ENCODE results near the gene LDLRAD3.

Gene LDLRAD3

DNA sequence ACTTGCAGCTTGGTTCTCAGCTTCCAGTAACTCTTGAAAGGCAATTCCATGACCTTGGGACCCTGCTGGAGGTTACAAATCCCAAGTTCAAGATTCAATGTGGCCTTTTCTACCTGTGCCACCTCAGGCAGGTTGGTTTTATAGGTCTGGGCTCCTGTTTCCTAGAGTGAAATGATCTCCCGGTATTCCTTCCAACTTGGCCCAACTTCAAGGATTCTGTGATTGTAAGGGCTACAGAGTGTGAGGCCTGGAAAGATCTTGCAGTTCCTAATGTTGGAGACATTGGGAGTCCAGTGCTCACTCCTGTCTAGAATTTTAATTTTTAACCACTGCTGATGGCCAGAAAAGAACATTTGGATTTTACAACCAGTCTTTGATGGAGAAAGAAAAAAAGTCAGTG is 91.6 kb downstream of the LDLRAD3 start (continued):
- TF ChIP-seq, protein P1, sequence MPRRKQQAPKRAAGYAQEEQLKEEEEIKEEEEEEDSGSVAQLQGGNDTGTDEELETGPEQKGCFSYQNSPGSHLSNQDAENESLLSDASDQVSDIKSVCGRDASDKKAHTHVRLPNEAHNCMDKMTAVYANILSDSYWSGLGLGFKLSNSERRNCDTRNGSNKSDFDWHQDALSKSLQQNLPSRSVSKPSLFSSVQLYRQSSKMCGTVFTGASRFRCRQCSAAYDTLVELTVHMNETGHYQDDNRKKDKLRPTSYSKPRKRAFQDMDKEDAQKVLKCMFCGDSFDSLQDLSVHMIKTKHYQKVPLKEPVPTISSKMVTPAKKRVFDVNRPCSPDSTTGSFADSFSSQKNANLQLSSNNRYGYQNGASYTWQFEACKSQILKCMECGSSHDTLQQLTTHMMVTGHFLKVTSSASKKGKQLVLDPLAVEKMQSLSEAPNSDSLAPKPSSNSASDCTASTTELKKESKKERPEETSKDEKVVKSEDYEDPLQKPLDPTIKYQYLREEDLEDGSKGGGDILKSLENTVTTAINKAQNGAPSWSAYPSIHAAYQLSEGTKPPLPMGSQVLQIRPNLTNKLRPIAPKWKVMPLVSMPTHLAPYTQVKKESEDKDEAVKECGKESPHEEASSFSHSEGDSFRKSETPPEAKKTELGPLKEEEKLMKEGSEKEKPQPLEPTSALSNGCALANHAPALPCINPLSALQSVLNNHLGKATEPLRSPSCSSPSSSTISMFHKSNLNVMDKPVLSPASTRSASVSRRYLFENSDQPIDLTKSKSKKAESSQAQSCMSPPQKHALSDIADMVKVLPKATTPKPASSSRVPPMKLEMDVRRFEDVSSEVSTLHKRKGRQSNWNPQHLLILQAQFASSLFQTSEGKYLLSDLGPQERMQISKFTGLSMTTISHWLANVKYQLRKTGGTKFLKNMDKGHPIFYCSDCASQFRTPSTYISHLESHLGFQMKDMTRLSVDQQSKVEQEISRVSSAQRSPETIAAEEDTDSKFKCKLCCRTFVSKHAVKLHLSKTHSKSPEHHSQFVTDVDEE (CRISPR knock-in tag; IDR thresholded peaks at IDR 0.05) = no peak
- TF ChIP-seq RARB (CRISPR knock-in tag; IDR thresholded peaks at IDR 0.05) (no peak), PPARA (CRISPR knock-in tag; IDR thresholded peaks at IDR 0.05; ENCODE audit: borderline replicate concordance) (no peak), CSDC2 (CRISPR knock-in tag; IDR thresholded peaks at IDR 0.05) (no peak), BACH2 (CRISPR knock-in tag; IDR thresholded peaks at IDR 0.05; ENCODE audit: borderline replicate concordance) (no peak)
- TF ChIP-seq, protein P2, sequence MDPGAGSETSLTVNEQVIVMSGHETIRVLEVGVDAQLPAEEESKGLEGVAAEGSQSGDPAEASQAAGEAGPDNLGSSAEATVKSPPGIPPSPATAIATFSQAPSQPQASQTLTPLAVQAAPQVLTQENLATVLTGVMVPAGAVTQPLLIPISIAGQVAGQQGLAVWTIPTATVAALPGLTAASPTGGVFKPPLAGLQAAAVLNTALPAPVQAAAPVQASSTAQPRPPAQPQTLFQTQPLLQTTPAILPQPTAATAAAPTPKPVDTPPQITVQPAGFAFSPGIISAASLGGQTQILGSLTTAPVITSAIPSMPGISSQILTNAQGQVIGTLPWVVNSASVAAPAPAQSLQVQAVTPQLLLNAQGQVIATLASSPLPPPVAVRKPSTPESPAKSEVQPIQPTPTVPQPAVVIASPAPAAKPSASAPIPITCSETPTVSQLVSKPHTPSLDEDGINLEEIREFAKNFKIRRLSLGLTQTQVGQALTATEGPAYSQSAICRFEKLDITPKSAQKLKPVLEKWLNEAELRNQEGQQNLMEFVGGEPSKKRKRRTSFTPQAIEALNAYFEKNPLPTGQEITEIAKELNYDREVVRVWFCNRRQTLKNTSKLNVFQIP (CRISPR knock-in tag; IDR thresholded peaks at IDR 0.05; ENCODE audit: borderline replicate concordance, low read depth) = no peak

DNA sequence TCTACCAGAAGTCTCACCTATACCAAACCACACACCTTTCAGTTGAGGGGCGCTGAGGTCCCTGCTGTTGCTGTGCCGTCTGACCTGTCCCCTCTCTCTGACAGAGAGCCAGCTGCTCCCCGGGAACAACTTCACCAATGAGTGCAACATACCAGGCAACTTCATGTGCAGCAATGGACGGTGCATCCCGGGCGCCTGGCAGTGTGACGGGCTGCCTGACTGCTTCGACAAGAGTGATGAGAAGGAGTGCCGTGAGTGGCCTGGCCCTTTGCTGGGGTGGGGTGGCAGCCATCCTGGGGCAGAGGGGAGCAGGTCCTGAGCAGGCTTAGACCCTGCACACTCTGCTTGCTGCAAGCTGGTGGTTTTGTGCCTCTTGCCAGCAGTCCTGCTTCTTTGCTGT is 92.1 kb downstream of the LDLRAD3 start:
- no peak for TF ChIP-seq PPARA (CRISPR knock-in tag; IDR thresholded peaks at IDR 0.05; ENCODE audit: borderline replicate concordance)
- TF ChIP-seq, protein P2 (CRISPR knock-in tag; IDR thresholded peaks at IDR 0.05; ENCODE audit: borderline replicate concordance, low read depth) = no peak
- TF ChIP-seq ZC3H10 (CRISPR knock-in tag; IDR thresholded peaks at IDR 0.05) = no peak
- no peak for TF ChIP-seq ZNF70 (CRISPR knock-in tag; IDR thresholded peaks at IDR 0.05)
- TF ChIP-seq RARB (CRISPR knock-in tag; IDR thresholded peaks at IDR 0.05) = no peak
- TF ChIP-seq, protein P3, sequence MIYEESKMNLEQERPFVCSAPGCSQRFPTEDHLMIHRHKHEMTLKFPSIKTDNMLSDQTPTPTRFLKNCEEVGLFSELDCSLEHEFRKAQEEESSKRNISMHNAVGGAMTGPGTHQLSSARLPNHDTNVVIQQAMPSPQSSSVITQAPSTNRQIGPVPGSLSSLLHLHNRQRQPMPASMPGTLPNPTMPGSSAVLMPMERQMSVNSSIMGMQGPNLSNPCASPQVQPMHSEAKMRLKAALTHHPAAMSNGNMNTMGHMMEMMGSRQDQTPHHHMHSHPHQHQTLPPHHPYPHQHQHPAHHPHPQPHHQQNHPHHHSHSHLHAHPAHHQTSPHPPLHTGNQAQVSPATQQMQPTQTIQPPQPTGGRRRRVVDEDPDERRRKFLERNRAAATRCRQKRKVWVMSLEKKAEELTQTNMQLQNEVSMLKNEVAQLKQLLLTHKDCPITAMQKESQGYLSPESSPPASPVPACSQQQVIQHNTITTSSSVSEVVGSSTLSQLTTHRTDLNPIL (CRISPR knock-in tag; IDR thresholded peaks at IDR 0.05; ENCODE audit: low read depth) = no peak
- TF ChIP-seq, protein P4, sequence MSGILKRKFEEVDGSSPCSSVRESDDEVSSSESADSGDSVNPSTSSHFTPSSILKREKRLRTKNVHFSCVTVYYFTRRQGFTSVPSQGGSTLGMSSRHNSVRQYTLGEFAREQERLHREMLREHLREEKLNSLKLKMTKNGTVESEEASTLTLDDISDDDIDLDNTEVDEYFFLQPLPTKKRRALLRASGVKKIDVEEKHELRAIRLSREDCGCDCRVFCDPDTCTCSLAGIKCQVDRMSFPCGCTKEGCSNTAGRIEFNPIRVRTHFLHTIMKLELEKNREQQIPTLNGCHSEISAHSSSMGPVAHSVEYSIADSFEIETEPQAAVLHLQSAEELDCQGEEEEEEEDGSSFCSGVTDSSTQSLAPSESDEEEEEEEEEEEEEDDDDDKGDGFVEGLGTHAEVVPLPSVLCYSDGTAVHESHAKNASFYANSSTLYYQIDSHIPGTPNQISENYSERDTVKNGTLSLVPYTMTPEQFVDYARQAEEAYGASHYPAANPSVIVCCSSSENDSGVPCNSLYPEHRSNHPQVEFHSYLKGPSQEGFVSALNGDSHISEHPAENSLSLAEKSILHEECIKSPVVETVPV (CRISPR knock-in tag; IDR thresholded peaks at IDR 0.05) = no peak
- no peak for TF ChIP-seq ZNF565 (CRISPR knock-in tag; conservative IDR thresholded peaks at IDR 0.05; ENCODE audit: low read depth)
- TF ChIP-seq GLIS3 (CRISPR knock-in tag; IDR thresholded peaks at IDR 0.05) = no peak
- TF ChIP-seq, protein P5, sequence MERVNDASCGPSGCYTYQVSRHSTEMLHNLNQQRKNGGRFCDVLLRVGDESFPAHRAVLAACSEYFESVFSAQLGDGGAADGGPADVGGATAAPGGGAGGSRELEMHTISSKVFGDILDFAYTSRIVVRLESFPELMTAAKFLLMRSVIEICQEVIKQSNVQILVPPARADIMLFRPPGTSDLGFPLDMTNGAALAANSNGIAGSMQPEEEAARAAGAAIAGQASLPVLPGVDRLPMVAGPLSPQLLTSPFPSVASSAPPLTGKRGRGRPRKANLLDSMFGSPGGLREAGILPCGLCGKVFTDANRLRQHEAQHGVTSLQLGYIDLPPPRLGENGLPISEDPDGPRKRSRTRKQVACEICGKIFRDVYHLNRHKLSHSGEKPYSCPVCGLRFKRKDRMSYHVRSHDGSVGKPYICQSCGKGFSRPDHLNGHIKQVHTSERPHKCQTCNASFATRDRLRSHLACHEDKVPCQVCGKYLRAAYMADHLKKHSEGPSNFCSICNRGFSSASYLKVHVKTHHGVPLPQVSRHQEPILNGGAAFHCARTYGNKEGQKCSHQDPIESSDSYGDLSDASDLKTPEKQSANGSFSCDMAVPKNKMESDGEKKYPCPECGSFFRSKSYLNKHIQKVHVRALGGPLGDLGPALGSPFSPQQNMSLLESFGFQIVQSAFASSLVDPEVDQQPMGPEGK (CRISPR knock-in tag; IDR thresholded peaks at IDR 0.05; ENCODE audit: borderline replicate concordance) = no peak
- ATAC-seq = no peak

DNA sequence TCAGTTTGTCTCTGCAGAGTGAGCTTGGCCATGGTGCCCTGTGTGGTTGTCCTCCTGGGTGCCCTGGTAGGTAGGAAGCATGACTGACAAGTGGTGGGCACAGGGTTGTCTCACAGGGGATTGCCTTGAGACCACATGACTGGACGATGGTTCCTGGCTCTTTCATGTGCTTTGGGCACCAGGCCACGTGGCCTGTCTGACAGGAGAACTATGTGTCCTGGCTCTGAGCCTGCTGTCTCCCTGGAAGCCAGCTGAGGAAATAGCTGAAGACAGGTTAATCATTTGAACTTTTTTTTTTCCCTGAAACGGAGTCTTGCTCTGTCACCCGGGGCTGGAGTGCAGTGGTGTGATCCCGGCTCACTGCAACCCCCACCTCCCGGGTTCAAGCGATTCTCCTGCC is 93.2 kb downstream of the LDLRAD3 start:
- peak; percentile 48 for ATAC-seq
- TF ChIP-seq TCF4 (CRISPR knock-in tag; IDR thresholded peaks at IDR 0.05; ENCODE audit: borderline replicate concordance) (no peak), ZNF565 (CRISPR knock-in tag; conservative IDR thresholded peaks at IDR 0.05; ENCODE audit: low read depth) (no peak), ZC3H10 (CRISPR knock-in tag; IDR thresholded peaks at IDR 0.05) (no peak), ZFP30 (CRISPR knock-in tag; IDR thresholded peaks at IDR 0.05) (no peak), OSR1 (CRISPR knock-in tag; IDR thresholded peaks at IDR 0.05) (no peak), ESRRG (CRISPR knock-in tag; IDR thresholded peaks at IDR 0.05) (no peak), ZFP3 (CRISPR knock-in tag; IDR thresholded peaks at IDR 0.05) (no peak), GLIS3 (CRISPR knock-in tag; IDR thresholded peaks at IDR 0.05) (no peak), CSDC2 (CRISPR knock-in tag; IDR thresholded peaks at IDR 0.05) (no peak), ARNTL (CRISPR knock-in tag; IDR thresholded peaks at IDR 0.05; ENCODE audit: borderline replicate concordance, low read depth) (no peak), BACH2 (CRISPR knock-in tag; IDR thresholded peaks at IDR 0.05; ENCODE audit: borderline replicate concordance) (no peak), PPARA (CRISPR knock-in tag; IDR thresholded peaks at IDR 0.05; ENCODE audit: borderline replicate concordance) (no peak), SNAI2 (CRISPR knock-in tag; IDR thresholded peaks at IDR 0.05) (no peak), RARB (CRISPR knock-in tag; IDR thresholded peaks at IDR 0.05) (no peak), ZNF8 (CRISPR knock-in tag; IDR thresholded peaks at IDR 0.05) (no peak)
- TF ChIP-seq, protein P3 (CRISPR knock-in tag; IDR thresholded peaks at IDR 0.05; ENCODE audit: low read depth) = no peak
- TF ChIP-seq, protein P1 (CRISPR knock-in tag; IDR thresholded peaks at IDR 0.05) = no peak

Data from SK-N-SH treated with all-trans-retinoic acid at 6 μM for 48 hours (cell line).